AG08396 (cell line): ENCODE data around the gene TRANK1.

ENCODE experiments used
- DNase-seq: peaks from one replicate; pipeline ENCODE4 v3.0.0; 2012; ENCODE audit warnings: low spot score, mixed read lengths

Gene TRANK1

GRCh38 chr3:36800533-36801116 is 144.2 kb downstream of the TRANK1 start:
- no peak for DNase-seq

- no peak for DNase-seq
Observed at GRCh38 chr3:36796881-36797280, 148.0 kb downstream of the TRANK1 start.

GRCh38 chr3:36796161-36796560 is 148.7 kb downstream of the TRANK1 start:
- DNase-seq = no peak

GRCh38 chr3:36795622-36796021 is 149.2 kb downstream of the TRANK1 start:
- DNase-seq = no peak

- peak; percentile 32 for DNase-seq
Observed at GRCh38 chr3:36792342-36792741, 152.5 kb downstream of the TRANK1 start.

- no peak for DNase-seq
Observed at GRCh38 chr3:36790765-36791164, 154.1 kb downstream of the TRANK1 start.

- DNase-seq = no peak
Observed at GRCh38 chr3:36786921-36787890, 157.6 kb downstream of the TRANK1 start.

- no peak for DNase-seq
Observed at GRCh38 chr3:36784138-36784635, 160.7 kb downstream of the TRANK1 start.

GRCh38 chr3:36777424-36778218 is 167.2 kb downstream of the TRANK1 start:
- DNase-seq = no peak
